K562 (cell line): ENCODE measurements around the gene PPP1R13L. TPM values are rescaled to one million over a fixed set of nuclear protein-coding genes. Genes with fewer than 3 reads are reported as not detected.

Experiments
- GABPB1 ChIP-seq: sonication (generic); formaldehyde crosslinking; IDR thresholded peaks from 2 replicates; pipeline ENCODE4 v1.8.0; 2022; ENCODE audit warnings: mild to moderate bottlenecking, missing genetic modification reagents
- HMGN3 ChIP-seq: IDR thresholded peaks from 2 replicates; pipeline ENCODE4 v1.6.1; 2011; ENCODE audit warnings: borderline replicate concordance, low read depth, mild to moderate bottlenecking, mixed read lengths, low read length; ENCODE audit not compliant: insufficient read length; ENCODE audit errors: extremely low read depth
- MYNN ChIP-seq, 2 experiments: sonication (generic); formaldehyde crosslinking in 1 of 2; IDR thresholded peaks; 2 replicates each; pipeline versions ENCODE4 v1.5.0 to v1.6.1; 2016 to 2020; ENCODE audit warnings: antibody characterized with exemption in 1 of 2, missing genetic modification reagents in 1 of 2
- PCBP1 ChIP-seq: fragments of 200-400 bp; formaldehyde crosslinking; IDR thresholded peaks from 2 replicates; pipeline ENCODE4 v1.6.1; 2018; ENCODE audit warnings: mild to moderate bottlenecking, low read depth, low read length; ENCODE audit not compliant: poor library complexity, severe bottlenecking
- PHTF2 ChIP-seq: fragments of 250-450 bp; sonication (Bioruptor Pico); IDR thresholded peaks from 2 replicates; pipeline ENCODE4 v1.5.0; 2021; ENCODE audit warnings: mild to moderate bottlenecking
- POLR2G ChIP-seq: fragments of 200-400 bp; formaldehyde crosslinking; IDR thresholded peaks from 2 replicates; pipeline ENCODE4 v1.6.1; 2017; ENCODE audit warnings: low read depth, mild to moderate bottlenecking, antibody characterized with exemption, low read length, moderate library complexity
- RB1 ChIP-seq: fragments of 450-650 bp; IDR thresholded peaks from 2 replicates; pipeline ENCODE4 v1.6.1; 2017; ENCODE audit warnings: low read depth, mild to moderate bottlenecking
- SMARCC2 ChIP-seq: fragments of 450-650 bp; IDR thresholded peaks from 2 replicates; pipeline ENCODE4 v1.6.1; 2017; ENCODE audit warnings: antibody characterized with exemption, moderate library complexity, mild to moderate bottlenecking, low read depth
- SPI1 ChIP-seq: IDR thresholded peaks from 2 replicates; pipeline ENCODE4 v1.6.1; 2011; ENCODE audit warnings: low read depth, low read length, control low read depth, borderline replicate concordance
- TAF7 ChIP-seq: fragments of 450-650 bp; IDR thresholded peaks from 2 replicates; pipeline ENCODE4 v1.6.1; 2016; ENCODE audit warnings: missing genetic modification characterization, missing compliant biosample characterization
- TFE3 ChIP-seq: fragments of 450-650 bp; formaldehyde crosslinking; IDR thresholded peaks from 2 replicates; pipeline ENCODE4 v1.4.0; 2020; ENCODE audit warnings: mild to moderate bottlenecking, mixed read lengths
- ZKSCAN1 ChIP-seq: fragments of 150-350 bp; IDR thresholded peaks from 2 replicates; pipeline ENCODE4 v1.6.1; 2016; ENCODE audit warnings: low read depth, low read length
- ZNF316 ChIP-seq: fragments of 450-650 bp; IDR thresholded peaks from 2 replicates; pipeline ENCODE4 v1.6.1; 2016
- ZNF551 ChIP-seq: fragments of 250-450 bp; sonication (Bioruptor Pico); IDR thresholded peaks from 2 replicates; pipeline ENCODE4 v1.5.0; 2021; ENCODE audit warnings: mild to moderate bottlenecking, moderate library complexity
- ZNF699 ChIP-seq: fragments of 250-450 bp; sonication (Bioruptor Pico); IDR thresholded peaks from 2 replicates; pipeline ENCODE4 v1.8.0; 2021; ENCODE audit warnings: mild to moderate bottlenecking, moderate library complexity; ENCODE audit not compliant: insufficient replicate concordance
- polyA plus RNA-seq, 8 experiments: library from polyadenylated mRNA; depleted of rRNA in 4 of 8; stranded (reverse) in 5 of 8; unstranded in 3 of 8; fragments of >200 nt; fragmentation: Nextera tagmentation in 2 of 8; fragmentation: Illumina TruSeq in 1 of 8; extraction: Ambion mirVana in 2 of 8; extraction: Trizol in 1 of 8; gene quantifications; 2 replicates each; pipeline versions ENCODE4 v1.2.1 to v1.2.3, GENCODE V29; 2011 to 2014; ENCODE audit warnings: inconsistent platforms in 1 of 8, missing spikeins in 1 of 8
- total RNA-seq, 7 experiments: library from RNA; depleted of rRNA in 6 of 7; stranded (reverse); fragments of >200 nt in 6 of 7; fragmentation: Illumina TruSeq in 2 of 7; extraction: Trizol in 2 of 7; gene quantifications; 2 replicates each; pipeline versions ENCODE4 v1.2.1 to v1.2.3, GENCODE V29; 2011 to 2021; ENCODE audit warnings: low replicate concordance in 1 of 7
- TF ChIP-seq, protein P1 (sequence below), 2 experiments: fragments of 450-650 bp in 1 of 2; sonication (generic) in 1 of 2; formaldehyde crosslinking in 1 of 2; IDR thresholded peaks; 2 replicates each; pipeline versions ENCODE4 v1.7.1 to v1.9.0; 2016 to 2022; ENCODE audit warnings: inconsistent platforms in 1 of 2, mild to moderate bottlenecking in 1 of 2, missing genetic modification reagents in 1 of 2
- TF ChIP-seq, protein P2 (sequence below): sonication (generic); formaldehyde crosslinking; IDR thresholded peaks from 2 replicates; pipeline ENCODE4 v1.8.0; 2022; ENCODE audit warnings: mild to moderate bottlenecking, missing genetic modification reagents

Gene PPP1R13L
- total and polyA plus RNA-seq, 9 of the 15 experiments (the other 6 are each of a cell fraction or from before 2014, with no cell fraction given): 0.32 to 6.7 (median 2.0) TPM

- TF ChIP-seq, protein P1, sequence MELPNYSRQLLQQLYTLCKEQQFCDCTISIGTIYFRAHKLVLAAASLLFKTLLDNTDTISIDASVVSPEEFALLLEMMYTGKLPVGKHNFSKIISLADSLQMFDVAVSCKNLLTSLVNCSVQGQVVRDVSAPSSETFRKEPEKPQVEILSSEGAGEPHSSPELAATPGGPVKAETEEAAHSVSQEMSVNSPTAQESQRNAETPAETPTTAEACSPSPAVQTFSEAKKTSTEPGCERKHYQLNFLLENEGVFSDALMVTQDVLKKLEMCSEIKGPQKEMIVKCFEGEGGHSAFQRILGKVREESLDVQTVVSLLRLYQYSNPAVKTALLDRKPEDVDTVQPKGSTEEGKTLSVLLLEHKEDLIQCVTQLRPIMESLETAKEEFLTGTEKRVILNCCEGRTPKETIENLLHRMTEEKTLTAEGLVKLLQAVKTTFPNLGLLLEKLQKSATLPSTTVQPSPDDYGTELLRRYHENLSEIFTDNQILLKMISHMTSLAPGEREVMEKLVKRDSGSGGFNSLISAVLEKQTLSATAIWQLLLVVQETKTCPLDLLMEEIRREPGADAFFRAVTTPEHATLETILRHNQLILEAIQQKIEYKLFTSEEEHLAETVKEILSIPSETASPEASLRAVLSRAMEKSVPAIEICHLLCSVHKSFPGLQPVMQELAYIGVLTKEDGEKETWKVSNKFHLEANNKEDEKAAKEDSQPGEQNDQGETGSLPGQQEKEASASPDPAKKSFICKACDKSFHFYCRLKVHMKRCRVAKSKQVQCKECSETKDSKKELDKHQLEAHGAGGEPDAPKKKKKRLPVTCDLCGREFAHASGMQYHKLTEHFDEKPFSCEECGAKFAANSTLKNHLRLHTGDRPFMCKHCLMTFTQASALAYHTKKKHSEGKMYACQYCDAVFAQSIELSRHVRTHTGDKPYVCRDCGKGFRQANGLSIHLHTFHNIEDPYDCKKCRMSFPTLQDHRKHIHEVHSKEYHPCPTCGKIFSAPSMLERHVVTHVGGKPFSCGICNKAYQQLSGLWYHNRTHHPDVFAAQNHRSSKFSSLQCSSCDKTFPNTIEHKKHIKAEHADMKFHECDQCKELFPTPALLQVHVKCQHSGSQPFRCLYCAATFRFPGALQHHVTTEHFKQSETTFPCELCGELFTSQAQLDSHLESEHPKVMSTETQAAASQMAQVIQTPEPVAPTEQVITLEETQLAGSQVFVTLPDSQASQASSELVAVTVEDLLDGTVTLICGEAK (IDR thresholded peaks at IDR 0.05): no peak
- TF ChIP-seq, protein P1 (CRISPR knock-in tag; IDR thresholded peaks at IDR 0.05): no peak
- TF ChIP-seq SMARCC2: no peak
- peak; percentile 55; the same call in 1 of the 2 replicates for TF ChIP-seq SPI1
- TF ChIP-seq MYNN (IDR thresholded peaks at IDR 0.05): no peak
- no peak for TF ChIP-seq MYNN (CRISPR knock-in tag; IDR thresholded peaks at IDR 0.05)
- TF ChIP-seq ZNF699 (CRISPR knock-in tag): no peak
- no peak for TF ChIP-seq ZNF551
- TF ChIP-seq GABPB1 (CRISPR knock-in tag): peak; percentile 38; the same call in 1 of the 2 replicates
- TF ChIP-seq PHTF2 (CRISPR knock-in tag): no peak
- TF ChIP-seq ZKSCAN1: no peak
- peak; percentile 56 for TF ChIP-seq HMGN3
- no peak for TF ChIP-seq RB1
- peak; percentile 57 for TF ChIP-seq POLR2G
- no peak for TF ChIP-seq TAF7 (tag)
- TF ChIP-seq PCBP1: no peak
- TF ChIP-seq ZNF316: no peak
- no peak for TF ChIP-seq TFE3 (CRISPR knock-in tag)
- TF ChIP-seq, protein P2, sequence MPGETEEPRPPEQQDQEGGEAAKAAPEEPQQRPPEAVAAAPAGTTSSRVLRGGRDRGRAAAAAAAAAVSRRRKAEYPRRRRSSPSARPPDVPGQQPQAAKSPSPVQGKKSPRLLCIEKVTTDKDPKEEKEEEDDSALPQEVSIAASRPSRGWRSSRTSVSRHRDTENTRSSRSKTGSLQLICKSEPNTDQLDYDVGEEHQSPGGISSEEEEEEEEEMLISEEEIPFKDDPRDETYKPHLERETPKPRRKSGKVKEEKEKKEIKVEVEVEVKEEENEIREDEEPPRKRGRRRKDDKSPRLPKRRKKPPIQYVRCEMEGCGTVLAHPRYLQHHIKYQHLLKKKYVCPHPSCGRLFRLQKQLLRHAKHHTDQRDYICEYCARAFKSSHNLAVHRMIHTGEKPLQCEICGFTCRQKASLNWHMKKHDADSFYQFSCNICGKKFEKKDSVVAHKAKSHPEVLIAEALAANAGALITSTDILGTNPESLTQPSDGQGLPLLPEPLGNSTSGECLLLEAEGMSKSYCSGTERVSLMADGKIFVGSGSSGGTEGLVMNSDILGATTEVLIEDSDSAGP (CRISPR knock-in tag): no peak
Observed at GRCh38 chr19:45346449-45346848, 58.4 kb downstream of the PPP1R13L start (continued).
